Keratinocyte (primary cell): ENCODE data around the gene TIGAR. TPM values are rescaled to one million over a fixed set of nuclear protein-coding genes. Genes with fewer than 3 reads are reported as not detected.

ENCODE experiments used
- DNase-seq: peaks from one replicate; pipeline ENCODE4 v3.0.0-alpha.2; 2011; ENCODE audit warnings: low read depth, missing footprints, low spot score
- FAIRE-seq: peaks from 2 replicates; lab custom pipeline; 2011; peaks lifted over from hg19 to GRCh38; lab: Jason Lieb, UNC
- H2AFZ ChIP-seq: 2 replicates; pipeline ENCODE4 v1.6.0; 2012; ENCODE audit warnings: low read length, control low read depth, inconsistent platforms; ENCODE audit not compliant: control insufficient read depth
- H3K27ac ChIP-seq: 2 replicates; pipeline ENCODE4 v1.5.1; 2011; ENCODE audit warnings: low read length; ENCODE audit not compliant: control insufficient read depth, insufficient read depth
- H3K27me3 ChIP-seq: 3 replicates; pipeline ENCODE4 v1.6.0; 2011; ENCODE audit warnings: low read length; ENCODE audit not compliant: control insufficient read depth, insufficient read depth; ENCODE audit errors: extremely low read depth
- H3K36me3 ChIP-seq, 2 experiments: 2 replicates in 1 of 2; 3 replicates in 1 of 2; pipeline ENCODE4 v1.5.1; 2011; ENCODE audit warnings: low read length in 2 of 2, mild to moderate bottlenecking in 1 of 2; ENCODE audit not compliant: control insufficient read depth in 2 of 2, insufficient read depth in 2 of 2; ENCODE audit errors: extremely low read depth in 1 of 2
- H3K4me1 ChIP-seq: 3 replicates; pipeline ENCODE4 v1.5.1; 2011; ENCODE audit warnings: low read length; ENCODE audit not compliant: control insufficient read depth, insufficient read depth; ENCODE audit errors: extremely low read depth
- H3K4me2 ChIP-seq: 3 replicates; pipeline ENCODE4 v1.6.0; 2011; ENCODE audit warnings: low read depth, low read length; ENCODE audit not compliant: control insufficient read depth, insufficient read depth; ENCODE audit errors: extremely low read depth
- H3K4me3 ChIP-seq, 3 experiments: fragments of 200-600 bp in 1 of 3; sonication (generic) in 1 of 3; 2 replicates in 2 of 3; 3 replicates in 1 of 3; pipeline ENCODE4 v1.5.1; 2011 to 2016; ENCODE audit warnings: low read length in 3 of 3, mild to moderate bottlenecking in 3 of 3, control low read depth in 2 of 3, inconsistent platforms in 1 of 3, low read depth in 1 of 3, mixed read lengths in 1 of 3, mixed run types in 1 of 3, moderate library complexity in 1 of 3; ENCODE audit not compliant: control insufficient read depth in 2 of 3, insufficient read depth in 2 of 3; ENCODE audit errors: extremely low read depth in 1 of 3
- H3K79me2 ChIP-seq: 2 replicates; pipeline ENCODE4 v1.6.0; 2012; ENCODE audit warnings: low read length; ENCODE audit not compliant: control insufficient read depth, insufficient read depth
- H3K9ac ChIP-seq: 3 replicates; pipeline ENCODE4 v1.6.0; 2011; ENCODE audit warnings: low read length; ENCODE audit not compliant: control insufficient read depth, insufficient read depth; ENCODE audit errors: extremely low read depth
- H3K9me1 ChIP-seq: 3 replicates; pipeline ENCODE4 v1.6.0; 2011; ENCODE audit warnings: low read length; ENCODE audit not compliant: control insufficient read depth, insufficient read depth; ENCODE audit errors: extremely low read depth
- H3K9me3 ChIP-seq: 2 replicates; pipeline ENCODE4 v1.5.1; 2012; ENCODE audit warnings: low read depth, low read length; ENCODE audit not compliant: control insufficient read depth
- H4K20me1 ChIP-seq: 3 replicates; pipeline ENCODE4 v1.6.0; 2011; ENCODE audit warnings: low read length; ENCODE audit not compliant: control insufficient read depth, insufficient read depth; ENCODE audit errors: extremely low read depth
- EZH2 ChIP-seq: IDR thresholded peaks from one replicate; pipeline ENCODE4 v1.6.1; 2012; ENCODE audit warnings: inconsistent platforms, mild to moderate bottlenecking, low read length, moderate library complexity
- dilution Hi-C: fragments of 300-500 bp; cut with MboI; formaldehyde crosslinking; loops from one replicate; pipeline ENCODE4 v1.7.0; 2020; ENCODE audit warnings: low sequenced_read_pairs; ENCODE audit not compliant: extremely low pct_ligation_motif_present
- polyA plus RNA-seq, 5 experiments: library from polyadenylated mRNA; depleted of rRNA in 3 of 5; stranded (reverse) in 3 of 5; stranded (forward) in 1 of 5; unstranded in 1 of 5; fragments of >200 nt; gene quantifications; 1 replicate in 1 of 5; 2 replicates in 3 of 5; 3 replicates in 1 of 5; pipeline versions ENCODE4 v1.2.1 to v1.2.3, GENCODE V29; 2011 to 2012; ENCODE audit warnings: missing spikeins in 2 of 5, low read depth in 1 of 5, low replicate concordance in 1 of 5
- TF ChIP-seq, protein P1 (sequence below), 3 experiments: IDR thresholded peaks in 1 of 3; conservative IDR thresholded peaks in 1 of 3; optimal IDR thresholded peaks in 1 of 3; 2 replicates in 2 of 3; 3 replicates in 1 of 3; pipeline versions ENCODE3 to v1.5.1; 2011; ENCODE audit warnings: low read length in 3 of 3, mild to moderate bottlenecking in 3 of 3, moderate library complexity in 2 of 3, control low read depth in 1 of 3, inconsistent platforms in 1 of 3; ENCODE audit not compliant: insufficient read depth in 2 of 3; ENCODE audit errors: extremely low read depth in 1 of 3

TIGAR gene
- polyA plus RNA-seq, 1 donor (not counting 4 experiments of a cell fraction or from before 2014, with no cell fraction given): 37.3 TPM

DNA sequence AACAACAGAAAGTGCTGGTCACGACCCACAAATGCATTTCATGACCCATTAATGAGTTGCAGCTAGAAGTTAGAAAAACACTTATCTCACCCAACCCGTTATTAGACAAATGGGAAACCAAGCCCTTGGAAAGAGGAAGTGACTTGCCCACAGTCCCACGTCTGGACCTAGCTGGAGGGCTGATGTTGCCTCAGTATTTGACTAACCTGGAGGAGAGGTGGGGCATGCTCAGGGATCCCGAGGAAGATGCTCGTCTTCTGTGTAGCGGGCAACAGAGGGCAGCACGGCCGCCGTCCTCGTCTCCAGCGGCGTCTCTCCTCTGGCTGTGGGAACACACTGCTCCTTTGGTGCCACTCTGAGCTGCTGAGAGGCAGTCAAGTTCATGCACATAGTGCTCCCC lies 34.8 kb upstream of the TIGAR start:
- dilution Hi-C loops: no loop called here
- peaks cover 7% of the 10 kb centered on the region for H3K9me1 ChIP-seq
- TF ChIP-seq, protein P1, sequence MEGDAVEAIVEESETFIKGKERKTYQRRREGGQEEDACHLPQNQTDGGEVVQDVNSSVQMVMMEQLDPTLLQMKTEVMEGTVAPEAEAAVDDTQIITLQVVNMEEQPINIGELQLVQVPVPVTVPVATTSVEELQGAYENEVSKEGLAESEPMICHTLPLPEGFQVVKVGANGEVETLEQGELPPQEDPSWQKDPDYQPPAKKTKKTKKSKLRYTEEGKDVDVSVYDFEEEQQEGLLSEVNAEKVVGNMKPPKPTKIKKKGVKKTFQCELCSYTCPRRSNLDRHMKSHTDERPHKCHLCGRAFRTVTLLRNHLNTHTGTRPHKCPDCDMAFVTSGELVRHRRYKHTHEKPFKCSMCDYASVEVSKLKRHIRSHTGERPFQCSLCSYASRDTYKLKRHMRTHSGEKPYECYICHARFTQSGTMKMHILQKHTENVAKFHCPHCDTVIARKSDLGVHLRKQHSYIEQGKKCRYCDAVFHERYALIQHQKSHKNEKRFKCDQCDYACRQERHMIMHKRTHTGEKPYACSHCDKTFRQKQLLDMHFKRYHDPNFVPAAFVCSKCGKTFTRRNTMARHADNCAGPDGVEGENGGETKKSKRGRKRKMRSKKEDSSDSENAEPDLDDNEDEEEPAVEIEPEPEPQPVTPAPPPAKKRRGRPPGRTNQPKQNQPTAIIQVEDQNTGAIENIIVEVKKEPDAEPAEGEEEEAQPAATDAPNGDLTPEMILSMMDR (optimal IDR thresholded peaks at IDR 0.05 in 1 of 3, IDR thresholded peaks at IDR 0.05 in 1 of 3, conservative IDR thresholded peaks at IDR 0.05 in 1 of 3; ENCODE audit: extremely low read depth in 1 of 3, insufficient read depth in 2 of 3, low read length in 3 of 3): no peak
- TF ChIP-seq EZH2: no peak
- no peaks in the 10 kb centered on the region for H3K4me1 ChIP-seq
- H3K36me3 ChIP-seq: peaks cover 83 to 93% of the 10 kb centered on the region in 2 experiments
- FAIRE-seq (no peak), DNase-seq (no peak)
- H4K20me1 ChIP-seq: peaks cover 86% of the 10 kb centered on the region
- H3K4me2 ChIP-seq: no peak overlapping the region
- no peak overlapping the region for H3K27ac ChIP-seq
- no peak overlapping the region for H3K4me3 ChIP-seq
- H3K9me3 ChIP-seq: no peaks in the 10 kb centered on the region
- no peaks in the 10 kb centered on the region for H3K27me3 ChIP-seq
- no peak overlapping the region for H3K9ac ChIP-seq
- H3K79me2 ChIP-seq: peaks cover 98% of the 10 kb centered on the region
- H2AFZ ChIP-seq: no peak overlapping the region

DNA sequence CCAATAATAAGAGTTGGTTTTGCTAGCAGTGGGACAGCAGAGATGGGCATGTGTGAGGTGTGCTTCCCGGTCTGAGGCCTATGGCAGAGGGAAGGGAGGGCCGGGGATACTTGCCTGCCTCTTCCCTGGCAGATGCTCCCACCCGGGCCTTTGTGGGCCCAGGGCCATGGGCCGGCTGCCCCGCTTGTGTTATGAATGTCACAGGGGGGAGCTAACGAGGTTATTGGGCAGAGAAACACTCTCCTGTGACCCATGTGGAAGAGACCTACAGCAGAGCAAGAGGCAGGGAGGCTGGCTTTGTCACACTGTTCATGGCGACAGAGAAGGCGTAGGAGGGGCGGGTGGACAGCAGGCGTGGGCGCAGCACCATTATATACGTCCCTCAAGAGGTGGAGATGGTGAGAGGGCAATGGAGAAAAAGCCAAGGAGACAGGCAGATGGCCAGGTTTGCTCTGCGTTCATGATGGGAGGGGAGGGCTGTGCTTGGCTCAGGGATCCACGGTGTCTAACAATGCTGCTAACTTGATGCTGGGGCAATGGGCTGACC lies 34.2 kb upstream of the TIGAR start:
- Histone ChIP-seq H3K4me3 (no peak overlapping the region), H3K79me2 (peaks cover 98% of the 10 kb centered on the region), H3K9ac (no peak overlapping the region), H3K9me1 (peaks cover 7% of the 10 kb centered on the region), H3K27ac (no peak overlapping the region), H3K4me1 (no peaks in the 10 kb centered on the region), H3K4me2 (no peak overlapping the region), H3K9me3 (no peaks in the 10 kb centered on the region), H3K27me3 (no peaks in the 10 kb centered on the region), H2AFZ (no peak overlapping the region), H3K36me3 (peaks cover 80 to 97% of the 10 kb centered on the region in 2 experiments), H4K20me1 (peaks cover 89% of the 10 kb centered on the region)
- FAIRE-seq (no peak), DNase-seq (no peak)
- TF ChIP-seq, protein P1 (optimal IDR thresholded peaks at IDR 0.05 in 1 of 3, IDR thresholded peaks at IDR 0.05 in 1 of 3, conservative IDR thresholded peaks at IDR 0.05 in 1 of 3; ENCODE audit: extremely low read depth in 1 of 3, insufficient read depth in 2 of 3, low read length in 3 of 3): no peak
- no peak for TF ChIP-seq EZH2
- dilution Hi-C loops: no loop called here
